ENCODE data around the gene PDZD4.

Gene PDZD4

GRCh38 chrX:153829799-153830639 lies at the start of gene PDZD4:
Gene PDZD4, minus strand, starts transcription at chrX:153830544. Its CDS starts 246 bp downstream, at chrX:153830298.
- no peak for DNase-seq

GRCh38 chrX:153879741-153880439 lies 49.5 kb upstream of the PDZD4 start:
- no peak for DNase-seq

GRCh38 chrX:153878969-153879653 lies 48.8 kb upstream of the PDZD4 start:
- no peak for DNase-seq

DNA sequence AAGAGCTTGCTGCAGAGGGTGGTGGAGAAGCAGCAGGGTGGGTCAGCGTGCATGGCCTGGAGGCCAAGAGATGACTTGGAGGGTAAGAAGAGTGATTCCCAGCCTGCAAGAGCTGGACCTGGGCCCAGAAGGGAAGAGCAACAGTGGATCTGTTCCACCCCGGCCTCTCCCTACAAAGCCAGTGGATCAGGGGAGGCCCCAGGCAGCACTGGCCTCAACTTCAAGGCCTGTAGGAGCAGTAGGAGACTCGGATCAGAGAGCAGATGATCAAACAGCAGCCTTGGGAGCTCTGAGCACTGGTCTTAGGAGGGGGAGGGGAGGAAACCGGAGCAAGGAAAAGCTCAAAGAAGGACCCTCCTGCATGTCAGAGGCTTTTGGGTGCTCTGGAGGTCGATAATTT lies 48.0 kb upstream of the PDZD4 start:
- no peak for DNase-seq

GRCh38 chrX:153877571-153878261 lies 47.4 kb upstream of the PDZD4 start:
- no peak for DNase-seq

DNA sequence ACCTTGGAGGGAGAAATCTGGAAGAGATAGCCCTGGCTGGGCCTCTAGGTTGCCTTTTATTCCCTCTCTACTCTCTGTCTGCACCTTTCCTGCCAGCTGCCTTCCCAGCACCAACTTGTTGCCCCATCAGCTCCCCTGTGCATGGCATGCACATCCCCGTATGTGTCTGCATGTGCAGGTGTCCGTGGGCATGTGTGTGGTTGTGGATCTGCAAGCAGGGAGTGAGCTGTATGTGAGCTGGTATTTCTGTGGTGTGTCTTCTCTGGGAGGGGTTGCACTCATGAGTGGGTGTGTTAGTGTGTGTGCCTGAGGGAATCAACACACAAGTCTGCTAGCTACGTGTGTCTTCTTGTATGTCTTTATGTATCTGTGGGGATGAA lies 45.8 kb upstream of the PDZD4 start:
- no peak for DNase-seq

DNA sequence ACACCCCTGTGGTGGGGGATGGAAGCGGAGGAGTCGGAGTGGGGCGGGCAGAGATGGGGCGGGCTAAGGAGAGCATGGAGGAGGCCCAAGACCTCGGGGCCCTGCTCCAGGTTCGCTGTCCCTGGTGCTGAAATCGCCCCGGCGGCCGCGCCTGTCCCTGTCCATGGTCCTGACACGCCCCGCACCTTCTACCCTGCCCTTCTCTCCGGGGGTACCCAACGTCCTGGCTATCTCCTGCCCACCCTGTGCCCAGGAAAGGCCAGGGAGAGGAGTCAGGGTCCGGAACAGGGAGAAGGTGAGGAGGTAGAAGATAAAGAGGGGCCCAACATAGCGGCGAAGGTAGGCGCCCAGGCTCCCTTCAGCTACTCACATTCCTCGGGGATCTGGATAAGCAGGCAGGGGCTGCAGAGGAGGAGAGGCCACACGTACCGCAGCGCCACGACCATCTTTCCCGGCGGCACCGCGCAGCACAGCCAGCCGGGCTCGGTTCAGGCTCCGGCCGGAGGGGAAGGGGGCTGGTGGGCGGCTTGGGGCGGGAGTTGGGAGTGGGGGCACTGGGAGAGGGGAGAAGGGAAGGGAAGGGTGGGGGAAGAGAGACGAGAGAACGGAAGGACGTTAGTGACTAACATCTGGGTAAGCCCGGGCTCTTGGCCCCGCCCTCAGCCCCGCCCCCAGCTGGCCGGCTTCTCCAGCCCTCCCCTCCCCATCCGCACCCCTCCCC lies 45.2 kb upstream of the PDZD4 start:
- peak; percentile 40 for DNase-seq

- no peak for DNase-seq
Measured at GRCh38 chrX:153874366-153875125, 44.2 kb upstream of the PDZD4 start.

DNA sequence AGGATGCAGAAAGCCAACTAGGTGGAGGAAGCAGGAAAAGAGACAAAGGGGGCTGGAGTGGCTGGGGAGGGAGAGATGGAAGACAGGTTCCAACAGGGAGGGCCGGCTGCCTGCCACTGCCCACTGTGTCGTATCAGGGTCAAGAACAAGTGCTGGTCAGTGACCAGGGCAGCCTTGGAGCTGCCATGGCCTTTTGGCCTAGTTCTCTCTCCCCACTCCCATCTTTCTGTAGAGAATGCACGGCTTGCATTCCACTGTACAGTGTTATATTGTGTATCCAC lies 43.7 kb upstream of the PDZD4 start:
- no peak for DNase-seq

DNA sequence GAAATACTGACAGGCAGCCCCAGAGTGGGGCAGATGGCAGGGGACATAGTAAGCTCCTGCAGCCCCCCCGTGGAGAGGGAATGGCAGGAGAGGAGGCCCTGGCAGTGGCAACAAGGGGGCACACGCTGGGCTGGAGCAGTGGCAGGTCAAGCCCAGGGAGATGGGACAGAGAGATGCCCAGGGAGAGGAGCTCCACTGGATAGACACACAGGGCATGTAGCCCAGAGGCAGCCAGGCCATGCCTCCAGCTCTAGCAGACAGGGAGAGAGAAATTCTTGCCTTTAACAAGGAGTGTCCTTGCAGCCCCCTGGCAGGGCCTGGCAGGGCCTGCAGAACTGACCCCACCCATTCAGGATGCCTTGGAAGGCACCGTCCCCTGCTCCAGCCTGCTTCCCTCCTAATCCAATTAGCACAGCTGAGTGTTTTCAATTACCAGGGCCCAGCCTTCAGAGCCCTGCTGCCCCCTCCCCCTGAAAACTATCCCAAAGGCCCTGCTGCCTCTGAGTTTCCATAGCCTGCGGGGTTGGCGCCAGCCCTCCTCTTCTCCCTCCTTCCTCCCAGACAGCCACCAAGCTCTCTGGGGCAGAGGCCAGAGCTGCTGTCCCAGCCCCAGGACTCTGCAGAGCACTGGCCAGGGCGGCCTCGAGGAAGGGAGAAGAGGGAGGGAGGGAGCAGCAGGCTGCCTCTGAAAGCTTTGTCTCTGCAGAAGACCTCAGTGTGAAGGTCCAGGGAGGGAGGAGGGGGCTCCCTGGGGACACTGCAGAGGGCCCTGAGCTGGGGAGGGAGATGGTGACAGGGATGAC lies 43.1 kb upstream of the PDZD4 start:
- no peak for DNase-seq

DNA sequence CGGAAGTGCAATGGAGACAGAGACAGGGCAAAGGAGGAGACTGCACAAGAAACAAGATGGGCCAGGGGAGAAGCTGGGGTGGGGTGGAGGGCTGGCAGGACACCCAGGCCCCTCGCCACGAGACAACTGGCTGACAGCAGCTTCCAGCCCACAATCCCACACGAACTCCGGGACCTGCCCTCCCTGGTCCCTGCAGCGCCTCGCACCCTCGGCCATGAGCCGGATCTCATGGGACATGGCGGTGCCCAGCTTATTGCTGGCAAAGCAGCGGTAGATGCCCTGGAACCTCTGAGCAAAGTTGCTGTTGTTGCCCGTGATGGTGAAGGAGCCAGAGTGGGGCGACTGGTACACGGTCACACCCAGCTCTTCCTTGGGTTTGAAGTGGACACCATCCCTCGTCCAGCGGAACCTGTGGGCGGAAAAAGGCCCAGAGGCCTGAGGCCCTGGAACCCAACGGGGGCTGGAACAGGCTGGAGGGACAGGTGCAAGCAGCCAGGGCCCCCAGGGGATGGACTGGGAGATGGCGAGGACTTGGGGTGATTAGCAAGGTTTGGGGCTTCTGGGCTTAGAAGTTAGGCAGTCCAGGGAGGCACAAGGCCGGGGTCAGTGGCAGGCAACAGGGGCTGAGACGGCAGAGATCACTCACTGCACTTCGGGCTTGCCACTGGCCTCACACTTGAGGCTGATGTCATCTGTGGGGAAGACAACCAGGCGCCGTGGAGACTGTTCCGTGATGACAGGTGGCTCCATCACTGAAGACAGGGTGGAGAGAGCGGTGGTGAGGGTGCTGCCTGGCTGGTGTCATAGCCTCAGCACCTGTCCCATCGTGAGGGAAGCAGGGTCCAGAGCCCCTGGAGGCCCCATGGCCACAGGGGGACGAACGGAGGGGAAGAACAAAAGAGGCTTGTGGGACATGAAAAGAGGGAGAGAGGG lies 41.9 kb upstream of the PDZD4 start:
- DNase-seq: no peak

GRCh38 chrX:153871451-153871850 lies 41.1 kb upstream of the PDZD4 start:
- no peak for DNase-seq

GRCh38 chrX:153870791-153871360 lies 40.5 kb upstream of the PDZD4 start:
- DNase-seq: no peak

DNA sequence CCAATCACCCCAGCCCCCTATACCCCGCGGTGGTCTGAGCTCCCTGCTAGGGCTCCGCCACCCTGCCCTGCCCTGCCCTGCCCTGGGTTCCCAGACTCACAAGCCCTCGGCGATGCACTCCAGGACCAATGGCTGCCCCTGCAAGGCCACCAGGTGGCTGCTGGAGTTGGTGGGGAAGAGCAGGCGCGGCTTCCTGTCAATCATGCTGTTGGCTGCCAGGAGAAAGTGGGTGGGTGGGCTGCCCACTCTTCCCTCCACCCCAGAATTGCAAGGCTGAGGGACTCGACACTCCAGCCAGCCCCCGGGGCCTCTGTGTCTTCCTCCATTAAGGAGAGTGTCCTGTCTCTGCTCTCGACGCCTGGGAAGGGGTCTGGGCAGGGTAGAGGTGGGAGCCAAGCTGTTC lies 39.9 kb upstream of the PDZD4 start:
- DNase-seq: no peak

DNA sequence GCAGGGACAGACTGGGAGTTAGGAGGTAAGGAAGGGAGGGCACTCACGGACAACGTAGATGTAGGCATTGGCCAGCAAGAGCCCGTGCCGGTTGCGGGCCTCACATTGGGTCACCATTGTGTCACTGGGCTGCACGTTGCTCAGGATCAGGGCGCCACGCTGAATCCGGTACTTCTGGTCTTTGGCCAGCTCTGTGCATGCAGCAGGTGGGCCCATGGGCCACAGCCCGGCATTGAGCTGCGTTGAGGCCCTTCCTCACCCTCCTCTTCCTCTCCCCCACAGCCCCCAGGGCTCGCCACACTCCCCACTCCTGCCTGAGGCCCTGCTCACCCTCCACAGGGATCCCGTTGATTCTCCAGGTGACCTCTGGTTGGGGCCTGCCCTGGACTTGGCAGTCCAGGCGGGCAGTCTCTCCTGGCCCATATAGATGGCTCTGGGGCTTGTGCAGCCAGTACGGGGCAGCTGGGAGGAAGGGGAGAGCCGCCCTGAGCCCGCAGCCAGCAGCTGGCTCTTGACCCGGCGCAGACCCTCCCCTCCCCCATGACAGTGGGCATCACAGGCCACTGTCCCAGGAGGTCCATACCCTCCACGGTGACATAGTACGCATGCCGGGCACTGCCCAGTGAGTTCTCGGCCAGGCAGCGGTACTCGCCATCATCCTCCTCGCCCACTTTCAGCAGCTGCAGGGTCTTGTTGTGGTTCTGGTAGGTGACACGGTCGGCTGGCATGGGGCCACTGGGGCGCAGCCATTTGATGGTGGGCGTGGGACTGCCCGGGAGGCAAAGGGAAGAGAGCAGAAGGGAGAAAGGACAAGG lies 39.3 kb upstream of the PDZD4 start:
- no peak for DNase-seq

GRCh38 chrX:153868576-153869472 lies 38.5 kb upstream of the PDZD4 start:
- DNase-seq: no peak

DNA sequence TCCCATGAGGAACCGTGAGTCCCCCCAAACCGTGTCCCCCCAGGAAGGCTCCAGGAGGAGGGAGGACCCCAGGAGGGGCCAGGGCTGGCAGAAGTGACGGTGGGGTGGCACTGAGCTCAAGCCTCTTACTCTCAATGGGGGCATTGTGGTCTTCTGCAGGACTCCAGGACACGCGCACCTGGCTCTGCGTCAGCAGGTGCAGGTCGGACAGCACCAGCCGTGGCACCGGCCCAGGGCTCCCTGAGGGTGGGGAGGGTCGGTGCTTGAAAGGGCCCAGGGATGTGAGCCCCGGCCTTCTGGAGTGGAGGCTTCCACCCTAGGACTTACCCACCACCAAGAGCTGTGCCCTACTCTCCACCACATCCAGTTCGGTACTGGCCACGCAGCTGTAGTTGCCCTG lies 37.3 kb upstream of the PDZD4 start:
- DNase-seq: no peak

DNA sequence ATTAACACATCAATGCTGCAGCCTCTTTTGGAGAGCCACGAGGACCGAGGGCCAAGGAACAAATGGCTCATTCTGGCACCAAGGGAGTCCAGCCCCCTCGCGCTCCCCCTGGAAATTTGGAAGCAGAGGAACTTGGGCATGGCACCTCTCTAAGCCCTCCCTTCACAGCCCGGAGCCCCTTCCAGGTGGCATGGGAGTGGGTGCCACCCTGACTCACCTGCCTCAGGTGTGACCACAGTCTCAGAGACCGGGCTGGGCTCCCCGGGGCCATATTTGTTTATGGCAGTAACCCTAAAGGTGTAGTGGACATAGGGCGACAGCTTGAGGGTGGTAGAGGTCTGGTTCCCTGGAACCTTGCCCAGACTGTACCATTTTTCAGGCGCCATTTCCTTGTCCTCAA lies 36.8 kb upstream of the PDZD4 start:
- no peak for DNase-seq

Data from CD4-positive, alpha-beta T cell treated with Interferon gamma for 1 hour (primary cell).